GM15510 (cell line): ENCODE results near the gene ING5.
A peak's percentile ranks its signal among the peaks of the same experiment; 100 is the strongest.

ENCODE experiments used
- POLR2A ChIP-seq: IDR thresholded peaks from 3 replicates; pipeline ENCODE4 v1.6.1; 2011; ENCODE audit warnings: borderline replicate concordance; ENCODE audit not compliant: insufficient read length; ENCODE audit errors: extremely low read depth

The ING5 gene

DNA sequence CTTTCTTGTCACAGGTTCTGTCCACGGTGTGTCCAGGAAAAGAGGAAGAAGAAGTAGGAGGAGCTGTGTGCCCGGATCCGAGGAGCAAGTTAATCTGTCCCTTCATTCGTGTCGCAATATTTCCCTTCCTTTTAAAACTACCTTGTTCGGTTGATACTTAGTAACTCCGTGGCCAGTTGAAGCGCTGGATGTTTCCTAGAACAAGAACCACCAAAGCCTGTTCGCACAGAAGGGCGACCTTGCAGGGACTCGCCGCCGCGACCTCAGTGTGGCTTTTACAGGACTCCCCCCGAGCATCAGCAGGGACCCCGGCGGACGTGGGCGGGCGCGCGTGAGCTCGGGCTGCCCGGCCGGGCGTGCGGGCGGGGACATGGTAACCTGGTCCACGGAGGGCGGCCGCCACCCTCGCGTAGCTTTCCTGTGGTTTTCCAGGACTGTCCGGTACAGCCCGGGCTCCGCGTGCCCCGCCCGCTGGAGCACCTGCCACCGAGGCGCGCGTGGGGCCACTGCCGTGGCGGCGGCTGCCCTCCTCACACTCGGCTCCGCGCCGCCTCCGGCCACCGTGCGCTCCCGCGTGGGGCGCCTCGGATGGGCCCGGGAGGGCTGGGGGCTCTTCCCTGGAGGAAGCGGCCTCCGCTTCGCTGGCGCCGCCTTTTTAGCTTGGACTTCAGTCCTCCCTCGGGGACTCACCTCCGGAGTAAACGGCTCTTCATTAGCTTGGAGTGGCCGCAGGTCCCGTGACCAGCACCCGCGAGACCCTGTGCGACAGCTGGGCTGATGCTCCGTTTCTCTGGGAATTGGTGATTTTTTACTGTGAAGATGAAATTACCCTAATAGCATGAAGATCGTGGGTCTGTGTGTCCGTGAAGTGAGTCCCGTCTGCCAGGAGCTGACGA, 23.4 kb downstream of the ING5 start:
- TF ChIP-seq POLR2A, result no peak

DNA sequence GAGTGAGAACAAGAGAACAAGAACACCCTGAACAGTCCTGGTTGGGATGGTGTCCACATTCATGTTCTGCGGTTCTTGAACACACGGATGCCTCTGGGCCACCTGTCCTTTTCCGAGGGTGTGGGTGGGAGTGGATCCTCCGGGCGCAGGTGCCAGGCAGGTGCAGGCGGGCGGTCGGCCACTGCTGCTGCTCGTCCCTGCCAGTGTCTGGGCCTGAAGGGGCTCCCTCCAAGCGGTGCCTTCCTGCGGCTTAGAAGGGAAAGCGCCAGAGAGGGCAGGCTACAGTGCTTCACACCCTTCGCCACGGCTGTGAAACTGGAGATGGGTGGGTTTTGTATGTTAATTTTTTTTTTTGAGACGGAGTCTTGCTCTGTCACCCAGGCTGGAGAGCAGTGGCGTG, 24.6 kb downstream of the ING5 start:
- TF ChIP-seq POLR2A, result no peak

DNA sequence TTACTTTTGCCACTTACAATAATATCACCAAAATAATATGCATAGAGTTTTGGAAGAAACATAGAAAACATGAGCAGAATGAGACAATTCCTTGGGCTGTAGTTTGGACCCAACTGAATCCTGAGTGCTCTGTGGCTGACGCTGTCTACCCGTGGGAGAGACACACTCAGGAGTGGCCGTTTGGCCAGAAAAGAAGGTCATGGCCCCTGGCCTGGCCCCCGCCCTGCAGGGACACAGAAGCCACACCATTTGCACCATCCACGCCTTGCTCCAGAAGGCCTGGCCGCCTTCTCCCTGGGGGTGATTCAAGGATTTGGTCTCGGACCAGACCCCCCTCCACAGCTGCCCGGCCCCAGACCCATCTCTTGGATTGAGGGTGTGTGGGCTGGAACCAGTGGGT, 26.2 kb downstream of the ING5 start:
- no peak for TF ChIP-seq POLR2A

DNA sequence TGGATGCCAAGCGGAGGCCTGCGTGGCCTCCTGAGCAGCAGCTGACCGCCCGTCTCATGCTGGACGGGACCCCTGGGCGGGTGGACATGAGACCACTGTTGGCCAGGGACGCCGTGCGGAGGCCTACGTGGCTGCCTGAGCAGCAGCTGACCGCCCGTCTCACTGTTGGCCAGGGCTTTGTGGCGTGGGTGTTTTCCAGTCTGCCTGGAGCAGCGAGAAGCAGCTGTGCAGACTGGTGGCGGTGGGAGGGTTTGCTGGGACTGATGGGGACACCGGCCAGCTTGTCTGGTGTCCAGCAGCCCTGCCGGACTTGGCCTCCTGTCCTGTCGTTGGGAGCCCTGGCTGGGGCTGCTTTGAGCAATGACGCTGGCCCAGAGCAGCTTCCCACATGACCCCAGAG, 26.8 kb downstream of the ING5 start:
- no peak for TF ChIP-seq POLR2A

DNA sequence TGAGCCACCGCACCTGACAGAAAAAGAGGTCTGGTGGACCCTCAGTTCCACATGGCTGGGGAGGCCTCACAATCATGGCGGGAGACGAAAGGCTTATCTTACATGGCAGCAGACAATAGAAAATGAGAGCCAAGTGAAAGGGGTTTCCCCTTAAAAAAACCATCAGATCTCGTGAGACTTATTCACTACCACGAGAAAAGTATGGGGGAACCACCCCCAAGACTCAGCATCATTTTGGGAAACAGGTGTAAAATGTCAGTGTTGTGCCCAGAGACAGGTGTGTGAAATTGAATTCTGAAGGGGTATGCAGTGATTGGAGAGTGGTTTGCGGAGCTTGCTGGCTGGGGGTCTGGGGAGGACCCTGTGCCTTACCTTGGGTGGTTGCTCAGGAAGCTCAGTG, 28.0 kb downstream of the ING5 start:
- TF ChIP-seq POLR2A, result no peak

DNA sequence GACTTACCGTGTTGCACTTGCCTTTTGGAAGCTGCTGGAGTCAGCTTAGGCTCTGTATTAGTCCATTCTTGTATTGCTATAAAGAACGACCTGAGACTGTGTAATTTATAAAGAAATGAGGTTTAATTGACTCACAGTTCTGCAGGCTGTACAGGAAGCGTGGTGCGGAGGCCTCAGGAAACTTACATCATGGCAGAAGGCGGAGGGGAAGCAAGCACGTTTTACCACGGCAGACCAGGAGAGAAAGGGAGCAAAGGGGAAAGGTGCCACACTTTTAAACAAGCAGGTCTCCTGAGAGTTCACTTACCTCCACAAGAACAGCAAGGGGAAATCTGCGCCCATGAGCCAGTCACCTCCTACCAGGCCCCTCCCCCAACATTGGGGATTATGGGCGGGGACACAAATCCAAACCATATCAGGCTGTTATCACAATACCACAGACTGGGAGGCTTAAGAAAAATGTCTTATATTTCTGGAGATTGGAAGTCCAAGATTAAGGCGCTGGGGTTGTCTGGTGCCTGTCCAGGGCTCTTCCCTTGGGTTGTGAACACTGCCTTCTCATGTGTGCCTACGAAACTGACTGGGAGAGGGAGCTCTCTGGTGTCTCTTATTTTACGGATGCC, 28.9 kb downstream of the ING5 start:
- TF ChIP-seq POLR2A, result no peak

DNA sequence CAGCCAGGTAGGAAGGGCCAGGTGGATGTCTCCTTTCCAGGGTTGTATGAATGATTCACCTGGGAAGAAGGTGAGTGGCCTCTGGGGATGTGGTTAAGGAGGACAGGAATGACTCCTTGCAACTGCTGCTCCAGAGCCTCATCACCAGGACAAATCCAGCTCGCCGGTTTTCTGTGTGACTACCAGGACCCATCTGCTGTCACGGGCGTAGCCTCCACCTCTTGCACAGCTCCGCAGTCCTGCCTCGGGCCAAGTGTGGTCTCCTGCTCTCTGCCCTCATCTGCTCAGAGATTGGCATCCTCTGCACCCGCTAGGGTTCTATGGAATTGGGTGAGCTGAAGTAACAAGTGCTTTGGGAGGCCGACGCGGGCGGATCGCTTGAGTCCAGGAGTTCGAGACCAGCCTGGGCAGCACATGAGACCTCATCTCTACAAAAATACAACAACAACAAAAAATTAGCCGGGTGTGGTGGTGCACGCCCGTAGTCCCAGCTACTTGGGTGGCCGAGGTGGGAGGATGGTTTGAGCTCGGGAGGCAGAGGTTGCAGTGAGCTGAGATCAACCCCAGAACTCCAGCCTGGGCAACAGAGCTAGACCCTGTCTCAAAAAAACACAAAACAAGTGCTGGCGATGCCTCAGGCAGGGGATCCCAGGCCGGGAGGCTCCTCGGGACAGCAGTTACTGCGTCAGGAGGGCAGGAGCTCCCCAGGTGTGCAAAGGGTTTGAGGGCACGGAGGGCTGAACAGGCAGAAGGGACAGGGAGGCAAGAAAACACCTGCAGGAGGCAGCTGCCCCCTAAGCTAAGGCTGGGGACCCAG, 31.8 kb downstream of the ING5 start:
- no peak for TF ChIP-seq POLR2A

DNA sequence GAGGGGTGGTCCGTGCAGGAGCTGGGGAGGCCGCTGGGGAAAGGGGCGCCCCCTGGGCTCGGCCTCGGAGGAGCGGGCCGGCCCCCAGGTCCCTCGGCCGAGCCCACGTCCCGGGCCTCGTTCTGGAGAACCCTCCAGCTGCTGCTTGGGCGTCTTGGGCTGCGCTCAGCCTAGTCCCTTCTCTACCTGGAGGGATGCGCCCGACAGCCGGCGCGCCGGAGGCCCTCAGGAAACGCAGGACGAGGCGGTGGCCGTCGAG, 32.3 kb downstream of the ING5 start:
- TF ChIP-seq POLR2A, result no peak

DNA sequence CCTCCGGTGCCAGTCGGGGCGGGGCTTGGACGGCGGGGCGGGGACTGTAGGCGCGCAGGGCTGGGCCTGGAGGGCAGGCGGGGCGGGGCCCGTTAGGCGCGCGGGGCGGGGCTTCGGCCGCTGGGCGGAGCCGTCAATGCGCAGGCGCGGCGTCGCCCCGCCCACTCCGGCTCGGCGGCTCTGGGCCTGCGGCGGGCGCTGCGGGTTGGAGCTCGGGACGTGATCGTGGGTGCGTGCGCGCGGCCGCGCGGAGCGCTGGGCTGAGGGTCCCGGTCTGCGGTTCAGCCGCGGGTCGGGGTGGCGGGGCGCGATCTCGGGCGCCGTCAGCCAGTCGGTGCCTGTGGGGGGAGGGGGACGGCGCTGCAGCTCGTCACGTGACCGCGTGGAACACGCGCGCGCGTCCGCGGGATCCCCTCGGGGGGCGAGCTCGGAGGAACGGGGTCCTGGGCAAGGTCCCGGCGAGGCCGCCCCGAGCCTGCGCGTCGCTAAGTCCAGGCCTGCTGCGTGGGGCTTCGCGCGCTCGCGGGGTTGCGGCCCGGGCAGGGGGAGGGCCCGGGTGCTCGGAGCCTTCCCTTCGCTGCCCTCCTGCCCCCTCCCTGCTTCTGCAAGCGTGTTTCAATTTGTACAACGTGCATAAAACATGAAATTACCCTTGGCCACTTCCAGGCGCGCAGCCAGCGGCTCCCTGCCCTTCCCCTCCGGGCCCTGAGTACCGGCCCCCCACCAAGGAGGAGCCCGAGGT, 32.8 kb downstream of the ING5 start, which contains the start of gene D2HGDH:
Gene D2HGDH (plus strand): TSS at position 164 of the 742 bp plus-strand sequence. CDS start 595 bp downstream, outside the sequence.
- peak; percentile 96 for TF ChIP-seq POLR2A

DNA sequence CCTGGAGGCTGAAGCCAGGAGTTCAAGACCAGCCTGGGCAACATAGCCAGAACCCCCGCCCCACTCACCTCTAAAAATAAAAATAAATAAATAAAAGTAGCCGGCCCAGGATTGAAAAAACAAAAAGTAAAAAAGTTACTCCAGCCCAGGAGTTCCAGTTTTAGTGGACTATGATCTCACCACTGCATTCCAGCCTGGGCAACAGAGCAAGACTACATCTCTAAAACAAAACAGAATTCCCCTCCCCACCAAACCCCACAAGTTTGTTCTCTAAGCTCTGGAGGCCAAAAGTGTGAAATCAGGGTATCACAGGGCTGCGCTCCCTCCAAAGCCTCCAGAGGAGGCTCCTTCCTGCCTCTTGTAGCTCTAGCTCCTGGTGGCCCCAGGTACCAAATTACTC, 34.3 kb downstream of the ING5 start:
- no peak for TF ChIP-seq POLR2A

DNA sequence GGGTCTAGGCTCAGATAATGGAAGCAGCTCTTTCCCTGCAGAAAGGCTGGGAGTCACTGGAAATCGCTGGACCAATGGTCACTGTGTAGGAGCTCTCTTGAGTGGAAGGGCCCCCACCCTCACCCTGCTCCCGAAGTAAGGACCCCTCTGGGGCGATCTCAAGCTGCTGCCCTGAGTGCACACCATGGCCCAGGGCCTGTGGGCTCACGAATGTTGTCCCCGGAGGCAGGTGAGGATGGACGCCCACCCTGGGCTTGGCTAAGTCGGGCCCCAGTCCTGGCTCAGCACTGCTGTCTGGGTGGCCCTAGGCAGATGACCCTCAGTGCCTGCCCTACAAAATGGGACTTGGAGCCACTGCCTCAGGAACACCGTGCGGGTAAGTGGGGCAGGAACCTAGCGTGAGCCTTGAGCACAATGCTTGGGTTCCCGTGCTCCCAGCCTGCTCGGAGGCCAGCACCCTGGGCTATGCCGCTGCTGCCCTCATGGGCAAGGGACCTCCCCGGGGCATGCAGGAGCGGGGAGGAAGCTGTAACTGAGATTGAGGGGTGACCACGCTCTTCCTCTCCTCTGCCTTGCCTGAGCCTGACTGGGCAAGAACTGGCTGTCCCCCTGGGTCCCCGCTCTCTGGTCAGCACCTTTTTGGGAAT, 36.3 kb downstream of the ING5 start:
- no peak for TF ChIP-seq POLR2A

DNA sequence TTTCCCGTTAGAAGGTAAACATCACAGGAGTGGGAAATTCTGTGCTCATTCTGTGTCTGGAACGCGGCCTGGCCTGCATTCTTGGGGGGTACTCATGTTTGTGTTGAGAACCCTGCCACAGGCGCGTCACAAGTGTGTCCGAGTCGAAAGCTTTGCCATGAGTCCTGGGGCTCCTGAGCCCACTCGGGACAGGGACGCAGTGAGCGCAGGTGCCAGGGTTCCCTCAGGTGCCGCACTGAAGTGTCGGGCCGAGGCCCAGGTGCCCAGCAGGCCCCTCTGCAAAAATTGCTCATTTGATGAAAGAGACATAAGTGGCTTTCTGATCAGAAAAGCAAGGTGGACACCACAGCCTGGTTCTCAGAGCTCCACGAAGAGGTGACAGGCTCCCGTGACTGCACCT, 37.3 kb downstream of the ING5 start:
- no peak for TF ChIP-seq POLR2A

DNA sequence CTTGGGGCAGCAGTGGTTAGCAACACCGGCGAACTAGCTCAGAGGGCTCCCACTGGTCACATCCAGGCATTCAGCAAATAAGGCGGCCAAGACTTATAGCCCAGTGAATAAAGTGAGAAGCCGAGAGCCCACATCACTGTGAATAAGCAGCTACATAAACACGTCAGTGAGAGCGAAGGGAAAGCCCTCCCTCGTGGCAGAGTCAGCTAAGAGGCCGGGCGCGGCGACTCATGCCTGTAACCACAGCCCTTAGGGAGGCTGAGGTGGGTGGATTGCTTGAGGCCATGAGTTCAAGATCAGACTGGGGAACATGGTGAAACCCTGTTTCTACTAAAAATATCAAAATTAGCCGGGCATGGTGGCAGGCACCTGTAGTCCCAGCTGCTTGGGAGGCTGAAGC, 37.8 kb downstream of the ING5 start:
- no peak for TF ChIP-seq POLR2A

DNA sequence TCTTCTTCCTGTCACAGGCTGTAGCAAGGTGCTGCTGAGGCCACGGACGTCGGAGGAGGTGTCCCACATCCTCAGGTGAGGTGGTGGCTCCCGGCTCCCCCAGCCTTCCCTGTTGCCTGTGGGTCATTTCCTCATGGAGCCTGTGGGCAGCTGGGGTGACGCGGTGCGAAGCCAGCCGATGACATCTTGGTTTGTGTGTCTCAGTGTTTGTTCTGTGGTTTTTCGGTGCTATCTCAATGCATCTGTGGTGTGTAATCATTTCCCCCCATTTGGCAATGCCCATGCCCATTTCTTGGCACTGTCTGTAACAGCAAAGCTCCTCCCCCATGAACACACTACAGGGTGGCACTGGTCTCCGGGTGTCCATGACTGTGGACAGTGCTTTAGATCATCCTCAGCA, 39.2 kb downstream of the ING5 start:
- no peak for TF ChIP-seq POLR2A
